ENCODE results near the gene LAMA2.

GRCh38 chr6:128981716-128982115 lies 98.8 kb downstream of the LAMA2 start:
- no peak for TF ChIP-seq YY1 (IDR thresholded peaks at IDR 0.05; ENCODE audit: insufficient read depth, insufficient read length)
- TF ChIP-seq ZNF274 (IDR thresholded peaks at IDR 0.05; ENCODE audit: low read depth, low read length): no peak

Measured in NT2/D1 (cell line).